HG03565 (cell line): ENCODE data around the gene DECR2.
"Not testable (repeated sequence)": the region's sequence is repeated elsewhere in the genome, so short reads cannot be mapped to it uniquely, and the experiment has no call there.

ENCODE experiments used
- ATAC-seq: cut with Tn5 transposase; IDR thresholded peaks from one replicate; pipeline ENCODE4 v1.9.1; 2021; ENCODE audit warnings: mild to moderate bottlenecking, moderate library complexity; ENCODE audit not compliant: unreplicated experiment

DECR2 gene

DNA sequence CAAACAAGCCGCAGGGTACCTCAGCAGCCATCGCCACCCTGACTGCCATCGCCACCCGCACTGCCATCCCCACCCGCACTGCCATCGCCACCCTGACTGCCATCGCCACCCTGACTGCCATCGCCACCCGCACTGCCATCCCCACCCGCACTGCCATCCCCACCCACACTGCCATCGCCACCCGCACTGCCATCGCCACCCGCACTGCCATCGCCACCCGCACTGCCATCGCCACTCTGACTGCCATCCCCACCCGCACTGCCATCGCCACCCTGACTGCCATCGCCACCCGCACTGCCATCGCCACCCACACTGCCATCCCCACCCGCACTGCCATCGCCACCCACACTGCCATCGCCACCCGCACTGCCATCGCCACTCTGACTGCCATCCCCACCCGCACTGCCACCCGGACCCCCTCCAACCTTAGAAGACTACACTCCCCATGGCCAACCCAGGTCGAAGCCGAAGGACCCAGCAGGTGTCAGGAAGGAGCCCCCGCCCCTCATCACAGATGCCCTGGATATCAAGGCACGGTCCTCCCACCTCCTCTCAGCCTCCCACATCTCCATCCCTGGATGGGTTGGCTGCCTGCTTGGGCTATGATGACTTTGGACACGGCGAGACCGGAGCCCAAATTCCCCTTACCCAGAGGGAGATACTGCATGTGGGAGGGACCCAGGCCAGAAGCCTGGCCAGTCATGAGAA lies 23.4 kb upstream of the DECR2 start:
- ATAC-seq: not testable (repeated sequence)

GRCh38 chr16:378821-379182 lies 22.9 kb upstream of the DECR2 start:
- no peak for ATAC-seq

GRCh38 chr16:379183-379960 lies 22.3 kb upstream of the DECR2 start:
- ATAC-seq: no peak

DNA sequence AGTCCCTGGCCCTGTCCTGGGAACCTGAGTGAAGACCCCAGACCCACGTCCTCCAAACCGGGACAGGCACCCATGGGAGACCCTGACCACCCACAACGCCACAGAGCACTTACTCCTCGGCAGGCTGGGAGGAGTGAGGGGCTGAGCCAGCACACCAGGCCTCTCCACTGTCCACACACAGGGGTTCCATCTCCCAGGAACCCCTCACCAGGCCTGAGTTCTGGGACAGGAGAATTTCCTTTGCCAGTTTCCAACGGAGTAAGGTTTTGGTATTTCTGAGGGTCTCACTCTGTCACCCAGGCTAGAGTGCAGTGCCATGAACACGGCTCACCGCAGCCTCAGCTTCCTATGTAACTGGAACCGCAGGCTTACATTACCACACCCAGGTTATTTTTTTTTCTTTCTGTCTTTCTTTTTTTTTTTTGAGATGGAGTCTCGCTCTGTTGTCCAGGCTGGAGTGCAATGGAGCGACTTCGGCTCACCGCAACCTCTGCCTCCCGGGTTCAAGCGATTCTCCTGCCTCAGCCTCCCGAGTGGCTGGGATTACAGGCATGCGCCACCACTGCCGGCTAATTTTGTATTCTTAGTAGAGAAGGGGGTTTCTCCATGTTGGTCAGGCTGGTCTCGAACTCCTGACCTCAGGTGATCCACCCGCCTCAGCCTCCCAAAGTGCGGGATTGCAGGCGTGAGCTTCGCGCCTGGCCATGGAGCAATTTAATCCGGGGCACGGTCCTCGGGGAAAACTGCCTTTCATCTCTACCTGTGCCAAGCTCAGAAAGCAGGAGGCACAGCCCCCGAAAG lies 21.5 kb upstream of the DECR2 start:
- no peak for ATAC-seq

DNA sequence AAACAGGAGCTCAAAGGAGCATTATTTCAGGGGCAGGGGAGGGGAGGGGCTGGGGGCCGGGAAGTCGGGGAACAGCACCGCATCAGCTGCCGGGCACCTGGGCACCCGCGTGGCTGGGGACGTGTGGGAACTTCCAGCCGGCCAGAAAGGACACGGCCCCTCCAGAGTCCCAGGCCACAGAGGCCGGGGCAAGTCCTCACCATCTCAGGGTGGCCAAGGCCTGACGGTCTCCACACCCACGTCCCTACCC lies 21.0 kb upstream of the DECR2 start:
- no peak for ATAC-seq

GRCh38 chr16:381012-381788 lies 20.5 kb upstream of the DECR2 start:
- no peak for ATAC-seq

GRCh38 chr16:381789-382717 lies 19.6 kb upstream of the DECR2 start, which contains the start of gene PGAP6:
TSS of gene PGAP6 (minus strand) at chr16:381978. CDS start at chr16:381821, 157 bp downstream.
- ATAC-seq: no peak

DNA sequence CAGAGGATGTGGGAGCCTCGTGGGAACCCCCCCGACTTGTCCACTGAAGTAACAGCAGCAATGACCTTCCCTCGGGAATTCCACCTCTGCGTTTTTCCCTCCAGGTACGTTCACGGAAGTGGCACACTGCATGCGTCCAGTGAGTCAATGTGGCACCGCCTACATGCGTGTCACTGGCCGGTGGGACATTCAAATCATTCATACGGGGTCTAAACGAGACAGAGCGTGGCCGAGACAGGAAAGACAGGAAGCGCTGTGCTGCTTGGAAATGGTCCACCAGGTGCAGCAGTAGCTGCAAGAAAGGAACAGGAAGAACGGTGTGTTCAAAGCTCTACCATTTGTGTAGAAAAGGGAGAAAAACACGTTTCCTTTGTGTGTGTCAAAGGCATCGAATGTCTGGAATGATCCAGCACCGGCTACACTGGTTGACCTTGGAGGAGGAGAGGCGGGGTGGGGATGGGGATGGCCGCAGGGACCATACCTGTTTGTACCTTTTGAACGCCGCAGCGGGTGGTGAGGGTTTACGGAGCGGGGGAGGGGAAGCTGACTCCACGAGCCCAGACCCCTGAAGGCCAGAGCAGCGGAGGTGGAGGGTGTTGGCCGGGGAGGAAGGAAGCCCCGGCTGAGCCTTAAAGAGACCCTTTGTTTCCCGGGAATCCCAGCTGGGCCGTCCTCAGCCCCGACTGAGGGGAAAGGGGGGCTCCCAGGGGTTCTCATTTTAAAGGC lies 18.2 kb upstream of the DECR2 start:
- ATAC-seq: no peak

GRCh38 chr16:386641-387156 lies 15.0 kb upstream of the DECR2 start:
- no peak for ATAC-seq

GRCh38 chr16:387761-388666 lies 13.7 kb upstream of the DECR2 start:
- ATAC-seq: not testable (repeated sequence)

DNA sequence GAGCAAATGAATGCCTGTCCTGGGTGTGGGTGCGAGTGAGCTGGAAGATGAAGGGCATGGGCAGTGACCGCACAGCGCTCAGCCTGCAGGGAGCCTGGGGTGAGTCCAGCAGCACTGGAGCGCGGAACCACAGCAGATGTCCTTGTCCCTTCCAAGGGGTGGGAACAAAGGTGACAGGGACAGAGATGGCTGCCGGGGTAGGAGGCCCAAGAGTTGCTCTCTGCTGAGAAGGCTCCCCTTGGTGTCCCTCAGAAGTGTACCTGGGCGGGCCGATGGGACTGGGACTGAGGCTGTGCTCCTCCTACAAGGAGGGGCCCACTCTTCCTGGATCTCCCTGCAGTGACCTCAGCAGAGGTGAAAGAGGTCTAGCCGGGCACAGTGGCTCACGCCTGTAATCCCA lies 12.3 kb upstream of the DECR2 start:
- no peak for ATAC-seq

DNA sequence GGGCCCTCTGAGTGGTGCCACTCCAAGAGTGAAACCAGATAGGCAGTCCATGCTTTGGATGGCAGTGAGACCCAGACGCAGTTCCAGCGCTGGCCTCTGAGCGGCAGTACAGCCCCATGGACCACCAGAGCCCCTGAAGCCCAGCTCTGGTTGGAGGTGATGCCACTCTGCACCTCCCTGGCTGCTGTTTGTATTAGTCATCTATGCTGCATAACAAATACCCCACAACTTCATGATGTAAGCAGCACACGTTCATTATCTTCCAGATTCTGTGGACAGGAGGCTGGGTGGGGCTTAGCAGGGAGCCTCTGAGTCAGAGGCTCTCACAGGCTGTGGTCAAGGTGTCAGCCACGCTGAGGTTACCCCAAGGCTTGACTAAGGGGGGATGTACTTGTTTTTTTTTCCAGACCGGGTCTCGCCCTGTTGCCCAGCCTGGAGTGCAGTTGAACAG lies 9.8 kb upstream of the DECR2 start:
- no peak for ATAC-seq

DNA sequence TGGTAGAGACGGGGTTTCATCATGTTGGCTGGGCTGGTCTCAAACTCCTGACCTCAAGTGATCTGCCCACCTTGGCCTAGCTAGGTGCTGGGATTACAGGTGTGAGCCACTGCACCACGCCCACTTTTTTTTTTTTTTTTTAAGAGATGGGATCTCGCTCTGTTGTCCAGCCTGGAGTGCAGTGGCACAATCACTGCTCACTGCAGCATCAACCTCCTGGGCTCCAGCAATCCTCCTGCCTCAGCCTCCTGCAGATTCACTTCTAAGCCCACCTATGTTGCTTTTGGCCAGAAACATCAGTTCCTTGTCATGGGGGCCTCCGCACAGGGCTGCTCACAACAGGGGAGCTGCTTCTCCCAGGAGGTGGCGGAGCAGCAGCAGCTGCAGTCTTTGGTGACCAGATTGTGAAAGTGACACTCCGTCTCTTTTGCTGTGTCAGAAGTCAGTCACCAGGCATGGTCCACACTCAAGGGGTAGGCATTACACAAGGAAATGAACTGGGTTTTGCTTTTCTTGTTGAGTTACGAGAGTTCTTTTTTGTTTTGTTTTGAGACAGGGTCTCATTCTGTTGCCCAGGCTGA lies 9.1 kb upstream of the DECR2 start:
- ATAC-seq: no peak

GRCh38 chr16:396199-396598 lies 5.5 kb upstream of the DECR2 start:
- no peak for ATAC-seq

- no peak for ATAC-seq
These were observed 5.1 kb upstream of the DECR2 start for GRCh38 chr16:396605-397004.

DNA sequence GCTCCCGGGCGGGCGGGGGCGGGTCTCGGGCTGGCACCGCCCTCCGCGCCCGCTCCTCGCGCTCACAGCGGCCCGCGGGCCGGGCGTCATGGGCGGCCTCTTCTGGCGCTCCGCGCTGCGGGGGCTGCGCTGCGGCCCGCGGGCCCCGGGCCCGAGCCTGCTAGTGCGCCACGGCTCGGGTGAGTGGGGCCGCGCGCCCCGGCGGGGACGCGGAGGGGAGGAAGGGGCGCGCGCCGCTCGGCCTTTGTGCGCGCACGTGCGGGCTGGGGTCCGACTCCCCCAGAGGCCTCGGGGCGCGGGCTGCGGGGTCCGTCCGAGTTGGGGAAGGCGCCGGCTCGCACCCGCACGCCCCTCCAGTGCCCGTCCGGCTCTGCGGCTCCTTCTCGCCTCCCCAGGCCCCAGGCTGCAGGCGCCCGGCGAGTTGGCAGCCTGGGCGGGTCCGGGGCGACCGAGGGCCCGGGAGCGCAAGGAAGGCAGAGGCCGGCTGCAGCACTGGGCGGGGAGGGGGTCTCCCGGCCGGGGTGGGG lies 4.5 kb upstream of the DECR2 start, which contains the start of gene NME4:
Gene NME4 (plus strand): TSS at position 65 of the 527 bp plus-strand sequence. CDS start 24 bp downstream, at position 89.
- no peak for ATAC-seq

DNA sequence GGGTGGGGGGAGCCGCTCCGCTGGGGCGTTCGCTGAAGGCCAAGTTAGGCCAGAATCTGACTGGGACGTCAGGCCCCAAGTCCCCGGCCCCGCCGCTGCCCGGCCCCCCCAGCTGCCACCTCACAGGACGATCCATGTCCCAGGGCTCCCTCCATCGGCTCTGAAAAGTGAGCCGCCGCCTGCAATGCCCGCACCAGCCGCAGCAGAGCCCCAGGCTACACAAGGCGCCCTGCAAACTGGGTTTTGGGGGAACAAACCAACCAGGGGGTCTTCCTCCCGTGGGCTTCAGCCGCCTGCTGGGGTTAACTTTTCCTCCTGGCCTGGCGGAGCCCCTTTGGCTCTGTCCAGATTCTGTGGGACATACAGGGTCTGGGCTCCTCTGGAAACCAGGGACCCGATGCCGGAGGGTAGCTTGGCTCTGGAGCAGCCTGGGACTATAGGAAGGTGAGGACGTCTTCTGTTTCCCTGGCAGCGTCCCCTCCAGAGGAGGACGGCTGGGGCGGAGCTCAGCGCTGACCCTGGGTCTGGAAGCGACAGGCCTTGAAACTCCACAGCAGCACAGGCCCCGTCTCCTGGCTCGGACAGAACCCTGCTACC lies 3.9 kb upstream of the DECR2 start:
- ATAC-seq: no peak
